HUES48 (cell line): Measurements from ENCODE around the gene ATG2A.

ENCODE experiments used
- H3K27ac ChIP-seq: one replicate; pipeline ENCODE4 v1.7.0; 2013; ENCODE audit warnings: low read depth, low read length, inconsistent platforms
- H3K27me3 ChIP-seq: 2 replicates; pipeline ENCODE4 v1.6.1; 2013; ENCODE audit warnings: mild to moderate bottlenecking, low read length; ENCODE audit not compliant: control insufficient read depth, insufficient read depth
- H3K36me3 ChIP-seq: 2 replicates; pipeline ENCODE4 v1.6.1; 2013; ENCODE audit warnings: low read length; ENCODE audit not compliant: control insufficient read depth, insufficient read depth
- H3K4me1 ChIP-seq: 2 replicates; pipeline ENCODE4 v1.6.1; 2013; ENCODE audit warnings: mild to moderate bottlenecking, low read length; ENCODE audit not compliant: control insufficient read depth, insufficient read depth
- H3K4me3 ChIP-seq: 2 replicates; pipeline ENCODE4 v1.5.1; 2013; ENCODE audit warnings: mild to moderate bottlenecking, low read depth, low read length
- H3K9ac ChIP-seq: 2 replicates; pipeline ENCODE4 v1.6.1; 2013; ENCODE audit warnings: mild to moderate bottlenecking, low read depth, low read length, moderate library complexity
- H3K9me3 ChIP-seq: 2 replicates; pipeline ENCODE4 v1.6.1; 2013; ENCODE audit warnings: low read length; ENCODE audit not compliant: control insufficient read depth, insufficient read depth

The ATG2A gene

GRCh38 chr11:64933935-64934681 is 17.1 kb upstream of the ATG2A start:
- no peak overlapping the region for H3K27ac ChIP-seq
- no peak overlapping the region for H3K9ac ChIP-seq
- H3K9me3 ChIP-seq: no peaks in the 10 kb centered on the region
- peaks cover 15% of the 10 kb centered on the region for H3K4me1 ChIP-seq
- H3K4me3 ChIP-seq: no peak overlapping the region
- no peaks in the 10 kb centered on the region for H3K36me3 ChIP-seq
- no peaks in the 10 kb centered on the region for H3K27me3 ChIP-seq

GRCh38 chr11:64933213-64933934 is 16.4 kb upstream of the ATG2A start:
- no peaks in the 10 kb centered on the region for H3K27me3 ChIP-seq
- no peaks in the 10 kb centered on the region for H3K36me3 ChIP-seq
- H3K4me1 ChIP-seq: peaks cover 15% of the 10 kb centered on the region
- H3K4me3 ChIP-seq: no peak overlapping the region
- H3K27ac ChIP-seq: no peak overlapping the region
- no peaks in the 10 kb centered on the region for H3K9me3 ChIP-seq
- H3K9ac ChIP-seq: no peak overlapping the region

- Histone ChIP-seq H3K9me3 (no peaks in the 10 kb centered on the region), H3K9ac (no peak overlapping the region), H3K4me1 (peaks cover 15% of the 10 kb centered on the region), H3K27ac (no peak overlapping the region), H3K4me3 (no peak overlapping the region), H3K36me3 (no peaks in the 10 kb centered on the region), H3K27me3 (no peaks in the 10 kb centered on the region)
Measured at GRCh38 chr11:64932324-64932723, 15.3 kb upstream of the ATG2A start.

GRCh38 chr11:64931290-64931689 is 14.3 kb upstream of the ATG2A start:
- no peaks in the 10 kb centered on the region for H3K36me3 ChIP-seq

GRCh38 chr11:64930340-64930739 is 13.3 kb upstream of the ATG2A start:
- Histone ChIP-seq H3K9ac (no peak overlapping the region), H3K9me3 (no peaks in the 10 kb centered on the region), H3K27ac (no peak overlapping the region), H3K27me3 (no peaks in the 10 kb centered on the region), H3K36me3 (no peaks in the 10 kb centered on the region), H3K4me1 (peaks cover 6% of the 10 kb centered on the region), H3K4me3 (no peak overlapping the region)

More at GRCh38 chr11:64931290-64931689, 14.3 kb upstream of the ATG2A start:
- H3K4me3 ChIP-seq: no peak overlapping the region
- no peaks in the 10 kb centered on the region for H3K9me3 ChIP-seq
- H3K9ac ChIP-seq: no peak overlapping the region
- no peak overlapping the region for H3K27ac ChIP-seq
- no peaks in the 10 kb centered on the region for H3K27me3 ChIP-seq
- peaks cover 15% of the 10 kb centered on the region for H3K4me1 ChIP-seq

- Histone ChIP-seq H3K9me3 (no peaks in the 10 kb centered on the region), H3K36me3 (no peaks in the 10 kb centered on the region), H3K9ac (no peak overlapping the region), H3K27ac (no peak overlapping the region), H3K4me3 (no peak overlapping the region), H3K4me1 (0 out of 2 replicates have a peak, but pooled peaks cover 5% of the 10 kb centered on the region), H3K27me3 (no peaks in the 10 kb centered on the region)
Measured at GRCh38 chr11:64929625-64930024, 12.6 kb upstream of the ATG2A start.

- no peak overlapping the region for H3K27ac ChIP-seq
- H3K9ac ChIP-seq: no peak overlapping the region
- no peak overlapping the region for H3K4me3 ChIP-seq
- H3K4me1 ChIP-seq: 0 out of 2 replicates have a peak, but pooled peaks cover 5% of the 10 kb centered on the region
- H3K36me3 ChIP-seq: no peaks in the 10 kb centered on the region
- no peaks in the 10 kb centered on the region for H3K27me3 ChIP-seq
- H3K9me3 ChIP-seq: no peaks in the 10 kb centered on the region
Measured at GRCh38 chr11:64928957-64929356, 11.9 kb upstream of the ATG2A start.

- Histone ChIP-seq H3K9ac (no peak overlapping the region), H3K9me3 (no peaks in the 10 kb centered on the region), H3K27me3 (no peaks in the 10 kb centered on the region), H3K27ac (no peak overlapping the region), H3K36me3 (no peaks in the 10 kb centered on the region), H3K4me1 (peaks cover 6% of the 10 kb centered on the region), H3K4me3 (no peak overlapping the region)
Measured at GRCh38 chr11:64926689-64927088, 9.7 kb upstream of the ATG2A start.

- Histone ChIP-seq H3K4me1 (peaks cover 6% of the 10 kb centered on the region), H3K27ac (no peak overlapping the region), H3K27me3 (no peaks in the 10 kb centered on the region), H3K36me3 (no peaks in the 10 kb centered on the region), H3K4me3 (peak overlapping the region; percentile 62; the same call in 1 of the 2 replicates), H3K9ac (no peak overlapping the region), H3K9me3 (no peaks in the 10 kb centered on the region)
Measured at GRCh38 chr11:64925536-64926436, 8.8 kb upstream of the ATG2A start.

GRCh38 chr11:64924910-64925284 is 7.9 kb upstream of the ATG2A start:
- no peak overlapping the region for H3K27ac ChIP-seq
- H3K9me3 ChIP-seq: no peaks in the 10 kb centered on the region
- H3K4me3 ChIP-seq: peak overlapping the region; percentile 62
- peaks cover 6% of the 10 kb centered on the region for H3K4me1 ChIP-seq
- H3K36me3 ChIP-seq: no peaks in the 10 kb centered on the region
- no peaks in the 10 kb centered on the region for H3K27me3 ChIP-seq
- no peak overlapping the region for H3K9ac ChIP-seq
